HepG2 (cell line): ENCODE results near the gene MFRP. TPM values are rescaled to one million over a fixed set of nuclear protein-coding genes. Genes with fewer than 3 reads are reported as not detected.

Experiments
- CCDC6 ChIP-seq: sonication (generic); formaldehyde crosslinking; IDR thresholded peaks from 2 replicates; pipeline ENCODE4 v1.8.1; 2022; ENCODE audit warnings: mild to moderate bottlenecking, missing genetic modification reagents, moderate library complexity
- CREB1 ChIP-seq, 2 experiments: fragments of 450-650 bp in 1 of 2; IDR thresholded peaks; 2 replicates each; pipeline ENCODE4 v1.6.1; 2016 to 2017; ENCODE audit warnings: control low read depth in 1 of 2, mild to moderate bottlenecking in 1 of 2, missing compliant biosample characterization in 1 of 2, missing genetic modification characterization in 1 of 2
- DNMT3B ChIP-seq: conservative IDR thresholded peaks from 2 replicates; pipeline ENCODE4 v1.6.1; 2016; ENCODE audit warnings: missing biosample characterization, control low read depth
- FOXA1 ChIP-seq, 2 experiments: fragments of 450-650 bp in 1 of 2; sonication (generic) in 1 of 2; formaldehyde crosslinking in 1 of 2; IDR thresholded peaks; 2 replicates each; pipeline versions ENCODE4 v1.4.0 to v1.6.1; 2016 to 2020; ENCODE audit warnings: missing genetic modification reagents in 1 of 2
- HNRNPLL ChIP-seq: fragments of 200-400 bp; formaldehyde crosslinking; IDR thresholded peaks from 2 replicates; pipeline ENCODE4 v1.6.1; 2017; ENCODE audit warnings: mild to moderate bottlenecking, low read depth, low read length; ENCODE audit not compliant: poor library complexity, severe bottlenecking
- NCOA1 ChIP-seq: sonication (generic); formaldehyde crosslinking; IDR thresholded peaks from 2 replicates; pipeline ENCODE4 v1.9.0; 2021; ENCODE audit warnings: missing genetic modification reagents
- RXRB ChIP-seq: IDR thresholded peaks from 2 replicates; pipeline ENCODE4 v1.6.1; 2016; ENCODE audit warnings: borderline replicate concordance, missing genetic modification reagents, missing compliant biosample characterization
- SAFB2 ChIP-seq: sonication (generic); formaldehyde crosslinking; IDR thresholded peaks from 2 replicates; pipeline ENCODE4 v1.5.1; 2020; ENCODE audit warnings: missing genetic modification reagents, low read depth, mild to moderate bottlenecking, borderline replicate concordance
- SP2 ChIP-seq: sonication (generic); formaldehyde crosslinking; IDR thresholded peaks from 2 replicates; pipeline ENCODE4 v1.5.1; 2020; ENCODE audit warnings: mild to moderate bottlenecking, missing genetic modification reagents
- ZC3H4 ChIP-seq: sonication (generic); formaldehyde crosslinking; IDR thresholded peaks from 2 replicates; pipeline ENCODE4 v1.4.0; 2020; ENCODE audit warnings: missing genetic modification reagents, borderline replicate concordance
- ZNF615 ChIP-seq: sonication (generic); formaldehyde crosslinking; IDR thresholded peaks from 2 replicates; pipeline ENCODE4 v1.5.0; 2020; ENCODE audit warnings: mild to moderate bottlenecking, missing genetic modification reagents, borderline replicate concordance
- polyA plus RNA-seq, 8 experiments: library from polyadenylated mRNA; depleted of rRNA in 3 of 8; stranded (reverse) in 7 of 8; unstranded in 1 of 8; fragments of >200 nt; fragmentation: Illumina TruSeq in 4 of 8; extraction: Trizol in 4 of 8; gene quantifications; 2 replicates each; pipeline versions ENCODE4 v1.2.1 to v1.2.3, GENCODE V29; 2011 to 2016; ENCODE audit warnings: low read depth in 4 of 8, missing spikeins in 1 of 8, mixed read lengths in 1 of 8; ENCODE audit not compliant: insufficient read depth in 1 of 8
- total RNA-seq, 5 experiments: library from RNA; depleted of rRNA; stranded (reverse); fragments of >200 nt; fragmentation: Illumina TruSeq; extraction: Trizol; gene quantifications; 2 replicates each; pipeline ENCODE4 v1.2.3, GENCODE V29; 2016; ENCODE audit warnings: low read depth in 1 of 5
- TF ChIP-seq, protein P1 (sequence below): sonication (generic); formaldehyde crosslinking; IDR thresholded peaks from 2 replicates; pipeline ENCODE4 v1.4.0; 2020; ENCODE audit warnings: missing genetic modification reagents, borderline replicate concordance
- TF ChIP-seq, protein P2 (sequence below): sonication (generic); formaldehyde crosslinking; IDR thresholded peaks from 2 replicates; pipeline ENCODE4 v1.4.0; 2020; ENCODE audit warnings: missing genetic modification reagents, borderline replicate concordance
- TF ChIP-seq, protein P3 (sequence below): IDR thresholded peaks from 2 replicates; pipeline ENCODE4 v1.6.1; 2018; ENCODE audit warnings: missing genetic modification reagents
- TF ChIP-seq, protein P4 (sequence below): sonication (generic); formaldehyde crosslinking; IDR thresholded peaks from 2 replicates; pipeline ENCODE4; 2020; ENCODE audit warnings: missing genetic modification reagents, mild to moderate bottlenecking, borderline replicate concordance

Gene MFRP
- total and polyA plus RNA-seq, 2 of the 13 experiments (the other 11 are each of a cell fraction or from before 2014, with no cell fraction given) = not detected

DNA sequence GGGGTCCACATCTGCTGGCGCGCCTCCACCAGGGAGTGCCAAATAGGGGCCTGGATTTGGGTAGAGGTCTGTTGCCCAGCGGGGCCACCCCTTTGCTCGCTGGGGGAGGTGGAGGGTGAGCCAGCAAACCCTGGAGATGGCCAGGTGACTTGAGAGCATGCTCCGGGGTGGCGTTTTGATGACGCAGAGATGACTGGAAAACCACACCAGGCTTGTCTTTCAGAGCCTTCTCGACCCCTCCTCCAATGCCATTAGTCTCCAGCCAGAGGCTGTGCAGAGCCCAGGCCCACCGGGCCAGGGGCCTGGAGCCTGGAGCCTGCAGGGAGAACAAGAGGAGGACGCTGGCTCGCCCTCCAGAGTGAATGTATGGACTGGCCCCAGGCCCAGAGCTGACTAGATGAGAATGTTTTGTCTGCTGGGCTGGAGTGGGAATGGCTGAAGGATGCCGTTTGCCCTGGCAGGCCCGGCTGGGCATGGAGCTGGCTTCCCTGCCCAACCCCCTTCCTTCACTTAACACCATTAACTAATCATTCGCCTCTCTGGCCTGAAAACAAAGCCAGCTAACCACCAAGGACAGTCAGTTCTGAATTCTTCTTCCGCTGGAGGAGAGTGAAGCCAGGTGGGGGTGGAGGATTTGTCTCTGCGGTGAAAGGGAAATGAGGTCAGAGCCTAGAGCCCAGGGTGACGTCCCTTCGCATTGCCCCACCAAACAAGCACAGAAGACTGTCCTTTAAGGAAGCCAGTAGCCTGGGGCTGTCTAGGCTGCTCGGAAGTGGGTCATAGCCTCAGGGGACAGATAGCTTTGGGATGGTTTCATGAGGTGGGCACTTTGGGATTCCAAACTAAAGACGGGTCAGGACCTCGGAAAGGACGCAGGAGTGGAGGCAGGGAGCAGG lies 28.0 kb downstream of the MFRP start (continued):
- TF ChIP-seq, protein P1, sequence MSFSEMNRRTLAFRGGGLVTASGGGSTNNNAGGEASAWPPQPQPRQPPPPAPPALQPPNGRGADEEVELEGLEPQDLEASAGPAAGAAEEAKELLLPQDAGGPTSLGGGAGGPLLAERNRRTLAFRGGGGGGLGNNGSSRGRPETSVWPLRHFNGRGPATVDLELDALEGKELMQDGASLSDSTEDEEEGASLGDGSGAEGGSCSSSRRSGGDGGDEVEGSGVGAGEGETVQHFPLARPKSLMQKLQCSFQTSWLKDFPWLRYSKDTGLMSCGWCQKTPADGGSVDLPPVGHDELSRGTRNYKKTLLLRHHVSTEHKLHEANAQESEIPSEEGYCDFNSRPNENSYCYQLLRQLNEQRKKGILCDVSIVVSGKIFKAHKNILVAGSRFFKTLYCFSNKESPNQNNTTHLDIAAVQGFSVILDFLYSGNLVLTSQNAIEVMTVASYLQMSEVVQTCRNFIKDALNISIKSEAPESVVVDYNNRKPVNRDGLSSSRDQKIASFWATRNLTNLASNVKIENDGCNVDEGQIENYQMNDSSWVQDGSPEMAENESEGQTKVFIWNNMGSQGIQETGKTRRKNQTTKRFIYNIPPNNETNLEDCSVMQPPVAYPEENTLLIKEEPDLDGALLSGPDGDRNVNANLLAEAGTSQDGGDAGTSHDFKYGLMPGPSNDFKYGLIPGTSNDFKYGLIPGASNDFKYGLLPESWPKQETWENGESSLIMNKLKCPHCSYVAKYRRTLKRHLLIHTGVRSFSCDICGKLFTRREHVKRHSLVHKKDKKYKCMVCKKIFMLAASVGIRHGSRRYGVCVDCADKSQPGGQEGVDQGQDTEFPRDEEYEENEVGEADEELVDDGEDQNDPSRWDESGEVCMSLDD (CRISPR knock-in tag) = no peak
- peak; percentile 15 for TF ChIP-seq HNRNPLL
- no peak for TF ChIP-seq SAFB2 (CRISPR knock-in tag)
- TF ChIP-seq ZNF615 (CRISPR knock-in tag) = no peak
- TF ChIP-seq DNMT3B (CRISPR knock-in tag) = no peak
- TF ChIP-seq, protein P2, sequence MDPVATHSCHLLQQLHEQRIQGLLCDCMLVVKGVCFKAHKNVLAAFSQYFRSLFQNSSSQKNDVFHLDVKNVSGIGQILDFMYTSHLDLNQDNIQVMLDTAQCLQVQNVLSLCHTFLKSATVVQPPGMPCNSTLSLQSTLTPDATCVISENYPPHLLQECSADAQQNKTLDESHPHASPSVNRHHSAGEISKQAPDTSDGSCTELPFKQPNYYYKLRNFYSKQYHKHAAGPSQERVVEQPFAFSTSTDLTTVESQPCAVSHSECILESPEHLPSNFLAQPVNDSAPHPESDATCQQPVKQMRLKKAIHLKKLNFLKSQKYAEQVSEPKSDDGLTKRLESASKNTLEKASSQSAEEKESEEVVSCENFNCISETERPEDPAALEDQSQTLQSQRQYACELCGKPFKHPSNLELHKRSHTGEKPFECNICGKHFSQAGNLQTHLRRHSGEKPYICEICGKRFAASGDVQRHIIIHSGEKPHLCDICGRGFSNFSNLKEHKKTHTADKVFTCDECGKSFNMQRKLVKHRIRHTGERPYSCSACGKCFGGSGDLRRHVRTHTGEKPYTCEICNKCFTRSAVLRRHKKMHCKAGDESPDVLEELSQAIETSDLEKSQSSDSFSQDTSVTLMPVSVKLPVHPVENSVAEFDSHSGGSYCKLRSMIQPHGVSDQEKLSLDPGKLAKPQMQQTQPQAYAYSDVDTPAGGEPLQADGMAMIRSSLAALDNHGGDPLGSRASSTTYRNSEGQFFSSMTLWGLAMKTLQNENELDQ = no peak
- TF ChIP-seq SP2 (CRISPR knock-in tag) = no peak
- no peak for TF ChIP-seq ZC3H4 (CRISPR knock-in tag)
- TF ChIP-seq CREB1 (IDR thresholded peaks at IDR 0.05) = peak; percentile 63
- peak; percentile 70 for TF ChIP-seq CREB1 (CRISPR knock-in tag; IDR thresholded peaks at IDR 0.05)
- TF ChIP-seq, protein P3, sequence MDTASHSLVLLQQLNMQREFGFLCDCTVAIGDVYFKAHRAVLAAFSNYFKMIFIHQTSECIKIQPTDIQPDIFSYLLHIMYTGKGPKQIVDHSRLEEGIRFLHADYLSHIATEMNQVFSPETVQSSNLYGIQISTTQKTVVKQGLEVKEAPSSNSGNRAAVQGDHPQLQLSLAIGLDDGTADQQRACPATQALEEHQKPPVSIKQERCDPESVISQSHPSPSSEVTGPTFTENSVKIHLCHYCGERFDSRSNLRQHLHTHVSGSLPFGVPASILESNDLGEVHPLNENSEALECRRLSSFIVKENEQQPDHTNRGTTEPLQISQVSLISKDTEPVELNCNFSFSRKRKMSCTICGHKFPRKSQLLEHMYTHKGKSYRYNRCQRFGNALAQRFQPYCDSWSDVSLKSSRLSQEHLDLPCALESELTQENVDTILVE (CRISPR knock-in tag) = no peak
- TF ChIP-seq FOXA1 (IDR thresholded peaks at IDR 0.05) = no peak
- no peak for TF ChIP-seq FOXA1 (CRISPR knock-in tag; IDR thresholded peaks at IDR 0.05)
- TF ChIP-seq, protein P4, sequence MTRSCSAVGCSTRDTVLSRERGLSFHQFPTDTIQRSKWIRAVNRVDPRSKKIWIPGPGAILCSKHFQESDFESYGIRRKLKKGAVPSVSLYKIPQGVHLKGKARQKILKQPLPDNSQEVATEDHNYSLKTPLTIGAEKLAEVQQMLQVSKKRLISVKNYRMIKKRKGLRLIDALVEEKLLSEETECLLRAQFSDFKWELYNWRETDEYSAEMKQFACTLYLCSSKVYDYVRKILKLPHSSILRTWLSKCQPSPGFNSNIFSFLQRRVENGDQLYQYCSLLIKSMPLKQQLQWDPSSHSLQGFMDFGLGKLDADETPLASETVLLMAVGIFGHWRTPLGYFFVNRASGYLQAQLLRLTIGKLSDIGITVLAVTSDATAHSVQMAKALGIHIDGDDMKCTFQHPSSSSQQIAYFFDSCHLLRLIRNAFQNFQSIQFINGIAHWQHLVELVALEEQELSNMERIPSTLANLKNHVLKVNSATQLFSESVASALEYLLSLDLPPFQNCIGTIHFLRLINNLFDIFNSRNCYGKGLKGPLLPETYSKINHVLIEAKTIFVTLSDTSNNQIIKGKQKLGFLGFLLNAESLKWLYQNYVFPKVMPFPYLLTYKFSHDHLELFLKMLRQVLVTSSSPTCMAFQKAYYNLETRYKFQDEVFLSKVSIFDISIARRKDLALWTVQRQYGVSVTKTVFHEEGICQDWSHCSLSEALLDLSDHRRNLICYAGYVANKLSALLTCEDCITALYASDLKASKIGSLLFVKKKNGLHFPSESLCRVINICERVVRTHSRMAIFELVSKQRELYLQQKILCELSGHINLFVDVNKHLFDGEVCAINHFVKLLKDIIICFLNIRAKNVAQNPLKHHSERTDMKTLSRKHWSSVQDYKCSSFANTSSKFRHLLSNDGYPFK (CRISPR knock-in tag) = no peak
- TF ChIP-seq CCDC6 (CRISPR knock-in tag) = no peak
- no peak for TF ChIP-seq RXRB (CRISPR knock-in tag)
- TF ChIP-seq NCOA1 = 0 out of 2 replicates have a peak, but pooled peaks have one; percentile 30
